ENCODE results near the gene TRIM45.

GRCh38 chr1:117067533-117068370 lies 53.8 kb downstream of the TRIM45 start:
- 0 out of 2 replicates have a peak, but pooled peaks have one; percentile 29 for TF ChIP-seq POLR2A (IDR thresholded peaks at IDR 0.05; ENCODE audit: low read depth, low read length)
- no peak for TF ChIP-seq POLR2AphosphoS5 (IDR thresholded peaks at IDR 0.05; ENCODE audit: low read depth, low read length)
